SH-SY5Y (cell line): ENCODE results near the gene B3GAT1.
A peak's percentile ranks its signal among the peaks of the same experiment; 100 is the strongest.

Experiments
- GATA2 ChIP-seq: IDR thresholded peaks from 2 replicates; pipeline ENCODE4 v1.6.1; 2011; ENCODE audit warnings: mild to moderate bottlenecking, low read depth, low read length
- GATA3 ChIP-seq: IDR thresholded peaks from 2 replicates; pipeline ENCODE4 v1.6.1; 2011; ENCODE audit warnings: low read depth, mild to moderate bottlenecking, low read length, moderate library complexity

B3GAT1 gene

GRCh38 chr11:134425816-134426536 lies 13.9 kb upstream of the B3GAT1 start:
- TF ChIP-seq GATA3 = no peak
- no peak for TF ChIP-seq GATA2

- TF ChIP-seq GATA2 (no peak), GATA3 (no peak)
These were observed 13.4 kb upstream of the B3GAT1 start for GRCh38 chr11:134425413-134425812.

- no peak for TF ChIP-seq GATA3
- no peak for TF ChIP-seq GATA2
These were observed 11.1 kb upstream of the B3GAT1 start for GRCh38 chr11:134423106-134423505.

GRCh38 chr11:134417871-134418840 lies 6.1 kb upstream of the B3GAT1 start:
- TF ChIP-seq GATA3 (no peak), GATA2 (peak; percentile 64)

- no peak for TF ChIP-seq GATA3
- TF ChIP-seq GATA2 = no peak
These were observed 4.7 kb upstream of the B3GAT1 start for GRCh38 chr11:134416726-134417125.

GRCh38 chr11:134414766-134415765 lies 3.0 kb upstream of the B3GAT1 start:
- TF ChIP-seq GATA2 = no peak
- no peak for TF ChIP-seq GATA3

- TF ChIP-seq GATA3 (no peak), GATA2 (no peak; the same call in 1 of the 2 replicates)
These were observed 2.0 kb upstream of the B3GAT1 start for GRCh38 chr11:134413826-134414731.

- no peak for TF ChIP-seq GATA3
- no peak for TF ChIP-seq GATA2
These were observed 1.2 kb upstream of the B3GAT1 start for GRCh38 chr11:134413043-134413825.

GRCh38 chr11:134410766-134411165 lies 1.3 kb downstream of the B3GAT1 start:
- TF ChIP-seq GATA2 (no peak), GATA3 (no peak)

- TF ChIP-seq GATA2 (no peak), GATA3 (no peak)
These were observed 2.3 kb downstream of the B3GAT1 start for GRCh38 chr11:134409552-134410429.

GRCh38 chr11:134407923-134408322 lies 4.1 kb downstream of the B3GAT1 start:
- TF ChIP-seq GATA3 (no peak), GATA2 (no peak)

- TF ChIP-seq GATA3 (no peak), GATA2 (no peak)
These were observed 4.7 kb downstream of the B3GAT1 start for GRCh38 chr11:134407321-134407828.
